GM18511 (cell line): ENCODE measurements around the gene TPP1.

Experiments used
- ATAC-seq: cut with Tn5 transposase; IDR thresholded peaks from one replicate; pipeline ENCODE4 v1.9.1; 2021; ENCODE audit warnings: mild to moderate bottlenecking, moderate library complexity; ENCODE audit not compliant: unreplicated experiment

Gene TPP1

DNA sequence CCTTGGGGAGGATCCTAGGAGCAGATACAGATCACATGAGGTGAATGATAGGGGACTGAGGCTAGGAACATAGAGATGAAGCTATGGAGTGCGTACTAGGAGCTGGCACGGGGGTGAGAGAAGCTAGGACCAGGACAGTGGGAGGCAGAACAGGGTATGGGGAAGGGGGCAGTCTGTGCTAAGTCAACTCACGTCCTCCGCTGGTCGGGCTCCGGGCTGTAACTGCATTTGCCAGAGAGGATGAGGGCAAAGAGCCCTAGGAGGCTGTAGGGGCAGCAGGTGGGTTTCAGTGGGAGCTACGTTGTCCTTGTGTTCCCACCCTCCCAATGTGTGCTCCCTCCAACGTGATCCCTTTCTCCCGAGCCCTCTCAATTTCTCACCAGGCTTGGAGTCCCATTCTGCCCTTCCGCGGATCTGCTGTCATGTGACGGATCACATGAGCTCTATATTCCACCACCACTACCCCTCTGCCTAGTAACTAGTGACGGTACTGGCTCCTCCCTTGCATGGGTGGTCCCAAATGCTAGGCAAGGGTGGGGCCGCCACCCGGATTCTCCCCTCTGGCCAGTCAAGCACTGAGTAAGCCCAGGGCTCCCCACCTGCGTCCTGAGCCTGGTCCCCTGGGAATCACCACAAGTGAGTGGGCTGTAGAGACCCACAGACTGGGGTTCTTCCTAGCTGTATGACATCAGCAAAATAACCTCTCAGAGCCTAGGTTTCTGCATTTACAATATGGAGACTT lies at the start of gene TPP1:
TPP1 (minus strand) TSS at position 419 of the 742 bp plus-strand sequence; CDS start at position 397, 22 bp downstream.
- ATAC-seq, result peak; percentile 99

- ATAC-seq, result peak; percentile 68
Measured at GRCh38 chr11:6667733-6668374, 48.6 kb upstream of the TPP1 start.

- no peak for ATAC-seq
Measured at GRCh38 chr11:6666302-6667183, 47.3 kb upstream of the TPP1 start.

DNA sequence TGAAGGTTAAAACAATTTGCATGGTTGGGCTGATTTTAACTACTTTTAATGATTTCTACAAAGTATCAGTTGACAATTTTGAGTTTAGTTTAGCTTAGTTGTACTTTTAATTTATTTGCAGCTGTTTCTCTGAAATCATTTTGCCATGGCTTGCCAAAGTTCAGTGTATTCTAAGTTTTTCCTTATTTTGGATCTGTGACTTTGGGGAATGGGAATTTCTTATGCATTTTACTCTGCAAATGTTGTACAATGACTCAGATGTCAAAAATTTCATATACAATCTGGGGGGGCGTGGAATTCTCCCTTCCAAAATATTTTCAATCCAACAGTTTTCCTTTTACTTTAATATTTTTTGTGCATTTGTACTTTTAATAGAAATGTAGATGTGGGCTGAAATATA lies 45.3 kb upstream of the TPP1 start:
- ATAC-seq, result no peak

GRCh38 chr11:6663794-6664469 lies 44.7 kb upstream of the TPP1 start:
- no peak for ATAC-seq

GRCh38 chr11:6660712-6661111 lies 41.5 kb upstream of the TPP1 start:
- ATAC-seq, result peak; percentile 48

DNA sequence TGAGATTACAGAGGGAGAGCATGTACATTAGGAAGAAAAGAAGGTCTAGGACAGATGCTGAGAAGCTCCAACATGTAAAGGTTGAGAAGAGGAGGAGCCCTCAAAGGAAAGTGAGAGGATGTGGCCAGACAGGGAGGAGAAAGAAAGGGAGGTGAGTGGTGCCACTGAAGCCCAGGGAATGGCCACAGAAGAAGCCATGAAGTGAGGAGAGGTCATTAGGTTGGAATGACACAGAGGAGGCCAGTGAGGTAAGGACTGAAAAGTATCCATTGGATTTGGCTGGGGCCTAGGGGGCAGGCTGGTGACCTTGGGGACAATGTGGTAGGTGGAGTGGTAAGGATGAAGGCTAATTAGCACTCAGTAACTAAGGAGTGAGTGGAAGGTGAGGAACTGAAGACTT lies 39.4 kb upstream of the TPP1 start:
- no peak for ATAC-seq

- ATAC-seq, result no peak
Measured at GRCh38 chr11:6657346-6657745, 38.1 kb upstream of the TPP1 start.

GRCh38 chr11:6656936-6657335 lies 37.7 kb upstream of the TPP1 start:
- ATAC-seq, result no peak

DNA sequence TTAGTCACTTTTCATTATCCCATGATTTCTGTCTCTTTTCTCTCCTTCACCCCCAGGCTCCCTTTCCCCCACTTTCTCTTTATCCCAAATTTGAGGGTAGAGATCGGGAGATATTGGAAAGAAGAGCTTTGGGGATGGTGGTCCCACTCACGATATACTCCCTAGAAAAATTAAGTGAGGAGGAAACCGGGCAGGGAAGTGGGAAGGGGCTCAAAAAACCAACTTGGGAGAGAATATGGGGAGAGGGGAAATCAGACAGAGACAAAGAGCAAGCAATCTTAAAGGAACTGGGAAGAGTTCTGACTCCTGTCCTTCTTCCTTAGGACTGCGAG lies 37.3 kb upstream of the TPP1 start:
- ATAC-seq, result no peak

- ATAC-seq, result no peak
Measured at GRCh38 chr11:6655790-6656583, 36.8 kb upstream of the TPP1 start, which contains the start of gene DCHS1. Gene DCHS1, minus strand, starts transcription at chr11:6655809. Its CDS starts 14,196 bp downstream, at chr11:6641613.

- peak; percentile 49 for ATAC-seq
Measured at GRCh38 chr11:6655020-6655789, 36.0 kb upstream of the TPP1 start.

- ATAC-seq, result no peak
Measured at GRCh38 chr11:6654281-6655019, 35.2 kb upstream of the TPP1 start.

DNA sequence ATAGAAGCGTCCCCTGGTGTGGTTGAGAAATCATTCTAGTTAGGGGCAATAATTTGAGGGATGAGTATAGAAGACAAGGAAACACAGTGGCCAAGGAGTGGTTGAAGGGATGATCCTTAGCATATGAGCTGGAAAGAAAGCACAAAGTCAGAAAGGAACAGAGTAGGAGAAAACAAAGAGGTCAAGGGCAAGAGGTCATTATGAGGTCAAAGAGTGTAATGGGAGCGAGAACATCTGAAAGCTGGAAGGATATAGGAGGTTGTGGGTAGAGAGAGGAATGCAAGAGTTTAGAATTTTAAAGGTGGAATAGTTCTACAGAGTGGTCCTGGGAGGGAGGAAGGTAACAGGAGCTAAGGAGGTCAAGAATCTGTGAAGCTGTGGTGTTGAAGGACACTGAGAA lies 34.4 kb upstream of the TPP1 start:
- ATAC-seq, result no peak

- no peak for ATAC-seq
Measured at GRCh38 chr11:6653097-6653496, 33.9 kb upstream of the TPP1 start.

DNA sequence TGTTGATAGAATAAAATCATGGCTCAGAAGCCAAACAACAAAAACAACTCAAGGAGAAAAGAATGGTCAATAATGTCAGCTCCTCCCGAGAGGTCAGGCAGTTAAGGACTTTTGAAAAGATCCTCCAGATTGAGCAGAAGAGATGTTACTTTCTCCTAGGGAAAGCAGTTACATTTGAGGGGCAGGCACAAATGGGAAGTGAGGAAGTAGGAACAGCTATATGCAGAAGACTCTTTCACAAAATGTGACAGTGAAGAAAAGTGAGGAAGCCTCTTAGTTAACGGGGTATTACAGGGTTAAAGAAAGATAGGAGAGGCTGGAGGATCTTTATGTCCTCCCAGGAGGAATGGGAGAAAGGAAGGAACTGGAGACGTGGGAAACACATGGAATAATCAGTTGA lies 33.0 kb upstream of the TPP1 start:
- ATAC-seq, result no peak

DNA sequence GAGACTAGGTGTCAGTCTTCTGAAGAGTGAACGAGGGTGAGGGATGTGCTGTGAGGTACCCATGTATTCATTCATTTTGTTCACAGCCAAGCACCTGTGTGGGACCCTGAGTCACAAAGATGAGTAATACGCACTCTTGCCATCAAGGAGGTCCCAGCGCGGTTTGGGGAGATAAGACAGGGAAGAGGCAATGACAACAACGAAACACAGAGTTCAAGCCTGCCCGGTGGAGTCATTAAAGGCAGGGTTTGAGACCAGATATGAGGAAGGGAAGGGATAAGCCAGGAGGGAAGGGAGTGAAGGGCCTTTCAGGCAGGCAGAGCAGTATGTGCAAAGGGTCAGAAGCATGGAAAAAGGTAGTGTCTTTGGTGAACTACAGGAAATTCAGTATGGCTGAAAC lies 31.8 kb upstream of the TPP1 start:
- ATAC-seq, result no peak

DNA sequence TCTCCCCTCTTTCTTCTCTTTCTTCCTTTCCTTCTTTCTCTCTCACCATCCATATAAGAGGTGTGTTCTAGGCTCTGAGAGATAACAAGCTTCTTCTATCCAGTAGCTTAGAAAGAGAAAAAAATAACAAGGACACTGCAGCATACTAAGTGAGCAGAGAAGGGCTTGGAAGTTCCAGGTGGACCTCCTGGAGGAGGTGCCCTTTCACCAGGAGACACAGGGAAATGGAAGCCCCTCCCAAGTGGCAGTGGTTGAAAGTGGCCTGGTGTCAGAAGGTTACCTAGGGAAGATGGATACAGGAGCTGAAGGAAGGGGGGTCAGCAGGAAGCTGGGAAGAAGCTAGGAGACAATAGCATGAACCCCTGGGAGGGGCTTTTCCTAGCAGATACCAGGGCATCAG lies 30.9 kb upstream of the TPP1 start:
- no peak for ATAC-seq

DNA sequence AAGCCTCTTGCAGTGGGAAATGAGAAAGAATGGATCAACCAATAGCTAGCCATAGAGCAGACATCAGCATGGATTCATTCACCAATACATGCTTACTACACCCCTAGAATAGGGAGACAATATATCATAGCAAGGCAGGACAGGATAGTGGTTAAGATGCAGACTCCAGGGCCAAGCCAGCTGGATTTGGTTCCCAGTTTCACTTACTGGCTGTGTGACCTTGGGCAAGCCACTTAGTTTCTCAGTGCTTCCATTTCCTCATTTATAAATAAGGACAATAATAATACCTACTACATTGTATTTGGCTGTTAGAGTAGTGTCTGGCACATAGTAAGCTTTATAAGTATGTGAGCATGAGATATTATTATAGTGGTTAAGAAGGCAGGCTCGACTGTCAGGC lies 29.3 kb upstream of the TPP1 start:
- no peak for ATAC-seq
